NCI-H774 (cell line): ENCODE results near the gene UCKL1.
"Not testable (repeated sequence)": the region's sequence is repeated elsewhere in the genome, so short reads cannot be mapped to it uniquely, and the experiment has no call there.

Source experiments
- DNase-seq: peaks from one replicate; lab custom pipeline; 2025; lab: John Stamatoyannopoulos, UW

UCKL1 gene

GRCh38 chr20:63942969-63943807, 13.0 kb downstream of the UCKL1 start:
- no peak for DNase-seq

DNA sequence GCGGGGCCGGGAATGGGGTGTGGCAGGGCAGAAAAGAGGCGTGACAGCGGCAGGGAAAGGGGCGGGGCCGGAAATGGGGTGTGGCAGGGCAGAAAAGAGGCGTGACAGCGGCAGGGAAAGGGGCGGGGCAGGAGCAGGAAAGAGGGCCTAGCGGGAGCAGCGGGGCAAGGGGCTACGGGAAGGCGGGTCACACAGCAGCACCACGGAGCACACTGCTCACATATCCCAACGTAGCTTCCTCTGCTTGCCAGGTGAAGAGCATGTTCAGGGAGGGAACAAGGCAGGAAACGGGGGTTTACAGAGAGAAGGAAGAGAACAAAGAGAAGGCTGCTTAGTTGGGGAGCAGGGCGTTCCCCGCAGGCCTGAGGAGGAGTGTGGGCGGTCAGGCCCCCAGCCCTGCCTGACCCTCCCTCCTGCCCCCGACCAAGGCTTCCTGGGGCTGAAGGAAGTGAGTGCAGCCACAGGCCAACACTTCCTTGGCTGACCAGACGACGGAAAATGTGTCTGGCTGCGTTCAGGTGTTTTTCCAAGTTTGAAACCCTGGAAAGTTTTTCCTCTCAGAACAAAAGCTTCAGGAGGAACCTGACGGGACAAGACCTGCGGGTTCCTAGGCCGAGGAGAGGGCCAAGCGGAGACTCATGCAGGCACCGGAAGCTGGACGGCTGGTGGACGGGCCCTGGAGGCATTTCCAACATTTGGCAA, 13.8 kb downstream of the UCKL1 start:
- DNase-seq = no peak

DNA sequence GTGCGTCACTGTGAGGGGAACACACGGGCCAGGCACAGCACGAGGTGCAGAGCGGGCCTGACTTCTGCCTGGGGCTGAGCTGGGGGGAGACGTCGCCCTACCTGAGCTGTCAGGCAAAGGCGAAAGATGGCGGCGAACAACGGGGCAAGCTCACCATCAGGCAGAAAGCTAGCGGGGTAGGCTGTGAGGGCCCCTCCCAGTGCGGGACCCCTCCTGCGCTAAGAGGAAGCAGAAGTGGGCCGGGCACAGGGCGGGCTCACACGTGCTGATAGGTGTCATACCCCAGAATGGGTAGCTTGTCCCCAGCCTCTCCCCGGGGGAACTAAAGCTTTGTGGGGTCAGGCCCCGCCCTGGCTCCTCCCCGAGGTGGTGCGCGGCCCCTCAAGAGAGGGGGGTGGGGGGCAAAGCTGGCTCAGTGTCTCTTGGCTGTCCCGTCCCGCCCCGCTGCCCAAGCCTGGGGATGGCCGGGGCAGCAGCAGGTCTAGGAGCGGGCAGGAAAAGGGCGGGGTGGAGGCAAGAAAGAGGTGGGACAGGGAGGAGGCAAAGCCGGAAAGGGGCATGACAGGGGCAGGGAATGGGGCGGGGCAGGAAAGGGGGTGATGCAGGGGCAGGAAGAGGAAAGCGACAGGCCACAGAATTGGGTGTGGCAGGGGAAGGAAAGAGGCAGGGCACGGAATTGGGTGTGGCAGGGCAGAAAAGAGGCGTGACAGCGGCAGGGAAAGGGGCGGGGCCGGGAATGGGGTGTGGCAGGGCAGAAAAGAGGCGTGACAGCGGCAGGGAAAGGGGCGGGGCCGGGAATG, 14.7 kb downstream of the UCKL1 start:
- DNase-seq = no peak

- no peak for DNase-seq
Observed at GRCh38 chr20:63940472-63941266, 15.5 kb downstream of the UCKL1 start.

DNA sequence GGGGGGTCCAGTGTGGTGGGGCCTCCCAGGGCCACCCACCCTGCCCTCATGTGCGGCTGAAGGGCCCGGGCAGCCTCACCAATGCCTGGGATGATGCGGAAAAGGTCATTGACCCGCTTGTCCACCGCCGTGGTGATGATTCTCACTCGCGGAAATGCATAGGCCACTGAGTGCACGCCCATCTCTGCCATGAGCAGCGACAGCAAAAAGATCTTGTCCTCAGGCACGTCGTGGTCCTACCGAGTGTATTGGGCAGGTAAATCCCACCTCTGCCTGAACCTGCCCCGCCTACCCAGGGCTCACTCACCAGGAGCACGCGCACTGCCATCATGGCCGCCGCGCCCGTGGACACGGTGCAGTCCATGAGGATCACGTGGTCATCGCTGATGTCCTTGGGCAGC, 16.1 kb downstream of the UCKL1 start:
- no peak for DNase-seq

DNA sequence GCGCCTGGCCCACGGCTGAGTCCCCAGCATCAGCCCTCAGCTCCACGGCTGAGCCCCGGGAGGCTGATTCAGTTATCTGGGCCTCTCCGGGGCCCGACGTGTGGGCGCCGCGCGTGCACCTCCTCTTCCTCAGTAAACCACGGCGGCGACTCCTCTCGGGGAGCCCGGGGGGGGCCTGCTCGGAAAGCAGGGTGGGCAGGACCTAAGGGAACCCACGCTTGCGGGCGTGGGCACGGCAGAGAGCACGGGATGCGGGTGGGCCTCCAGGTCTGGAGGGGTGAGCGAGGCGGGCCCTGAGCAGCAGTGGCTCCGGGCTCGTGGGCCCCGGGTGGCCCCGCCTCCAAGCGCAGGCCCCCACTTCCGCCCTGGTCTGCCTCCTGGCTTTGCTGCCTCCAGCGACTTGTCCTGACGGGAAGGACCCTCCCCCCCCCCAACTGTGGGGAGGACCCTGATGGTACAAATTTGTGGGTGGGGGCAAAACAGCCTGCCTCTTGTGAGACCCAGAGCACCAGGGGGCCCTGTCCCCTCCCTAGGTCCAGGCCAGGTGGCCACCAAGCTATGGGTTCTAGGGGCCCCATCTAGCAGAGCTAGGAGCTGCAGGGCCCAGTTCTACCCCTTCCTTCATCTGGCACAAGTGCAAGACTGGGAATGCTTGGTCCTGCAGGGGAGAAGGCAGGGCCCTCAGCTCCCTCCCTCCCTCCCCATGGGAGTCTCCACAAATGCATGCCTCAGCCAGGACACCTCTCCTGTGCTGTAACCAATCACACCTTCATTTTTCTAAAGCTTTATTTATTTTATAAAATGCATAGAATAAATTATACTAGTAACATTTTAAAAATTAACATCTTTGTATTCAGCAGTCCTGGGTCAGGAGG, 16.9 kb downstream of the UCKL1 start:
- no peak for DNase-seq

GRCh38 chr20:63937596-63937995, 18.6 kb downstream of the UCKL1 start:
- no peak for DNase-seq

- DNase-seq = no peak
Observed at GRCh38 chr20:63935447-63935846, 20.8 kb downstream of the UCKL1 start.

DNA sequence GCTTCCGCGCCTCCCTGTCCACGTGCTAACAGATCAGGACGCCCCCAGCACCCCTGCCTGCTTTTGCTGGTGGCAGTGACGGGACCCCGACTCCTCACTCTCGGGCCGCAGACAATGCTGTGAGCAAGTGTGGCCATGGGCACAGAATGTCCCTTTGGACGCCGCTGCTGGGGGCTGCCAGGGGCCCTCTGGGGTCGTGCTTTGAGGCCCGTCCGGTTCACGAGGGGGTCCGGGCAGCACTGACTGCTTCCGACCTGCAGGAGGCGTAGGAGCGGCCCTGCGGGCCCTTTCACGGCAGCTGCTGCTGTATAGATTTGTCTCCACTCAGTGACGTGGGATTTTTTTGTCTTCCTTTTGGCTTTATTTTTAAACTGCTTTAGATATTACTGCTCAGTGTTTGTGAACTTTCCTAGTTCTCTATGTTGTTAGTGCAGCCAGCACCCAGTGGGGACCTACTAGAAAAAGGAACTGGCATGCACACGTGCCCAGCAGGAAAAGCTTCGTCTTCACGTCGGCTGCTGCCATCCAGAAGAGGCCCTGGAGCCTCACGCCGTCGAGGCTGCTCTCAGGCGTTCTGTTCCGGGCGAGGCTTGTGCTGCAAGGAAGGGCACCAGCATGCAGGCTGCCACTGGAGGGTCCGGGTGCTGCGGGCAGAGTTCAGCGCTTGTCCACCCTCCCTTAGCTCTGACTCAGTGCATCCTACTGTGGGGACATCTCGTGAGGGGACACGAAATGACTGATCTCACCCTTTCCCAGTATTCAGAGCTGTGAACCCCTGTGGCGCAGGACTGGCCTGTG, 21.7 kb downstream of the UCKL1 start:
- no peak for DNase-seq

DNA sequence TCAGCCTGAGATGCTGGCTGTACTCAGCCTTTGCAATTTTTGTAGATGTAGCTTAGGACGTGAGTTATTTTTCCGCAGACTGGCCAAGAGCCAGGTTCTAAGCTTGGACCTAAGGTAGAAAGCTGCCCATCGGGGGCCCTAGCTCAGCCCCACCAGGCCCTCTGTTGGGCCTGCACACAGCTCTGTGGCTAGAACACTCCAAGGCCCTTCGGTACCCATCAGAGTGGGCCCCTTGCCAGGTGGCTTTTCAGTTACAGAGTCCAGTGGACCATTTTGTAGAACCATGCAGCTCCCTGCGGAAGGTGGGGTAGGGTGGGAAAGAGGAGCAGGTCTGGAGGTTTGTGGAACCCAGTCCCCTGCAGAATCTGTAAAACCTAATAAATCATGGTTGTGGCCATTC, 22.6 kb downstream of the UCKL1 start:
- no peak for DNase-seq

- no peak for DNase-seq
Observed at GRCh38 chr20:63932606-63933160, 23.5 kb downstream of the UCKL1 start.

DNA sequence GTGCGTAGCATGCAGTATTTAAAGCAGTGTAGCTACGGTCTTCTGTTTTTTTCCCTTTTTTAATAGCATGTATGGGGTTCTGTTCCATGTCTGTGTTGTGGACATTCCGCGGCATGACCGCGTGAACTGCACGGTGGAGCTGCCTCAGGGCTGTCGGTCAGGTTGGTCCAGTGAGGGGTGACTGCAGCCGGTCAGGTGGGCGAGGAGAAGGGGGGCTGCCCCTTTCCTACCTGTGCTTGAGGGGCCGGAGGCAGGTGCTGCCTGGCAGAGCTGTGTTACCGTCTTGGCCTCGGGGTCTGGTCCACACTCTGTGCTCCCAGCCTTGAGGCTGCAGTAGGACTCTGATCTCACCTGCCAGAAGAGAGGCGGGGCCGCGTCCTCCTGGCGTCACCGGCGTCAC, 24.5 kb downstream of the UCKL1 start:
- no peak for DNase-seq

DNA sequence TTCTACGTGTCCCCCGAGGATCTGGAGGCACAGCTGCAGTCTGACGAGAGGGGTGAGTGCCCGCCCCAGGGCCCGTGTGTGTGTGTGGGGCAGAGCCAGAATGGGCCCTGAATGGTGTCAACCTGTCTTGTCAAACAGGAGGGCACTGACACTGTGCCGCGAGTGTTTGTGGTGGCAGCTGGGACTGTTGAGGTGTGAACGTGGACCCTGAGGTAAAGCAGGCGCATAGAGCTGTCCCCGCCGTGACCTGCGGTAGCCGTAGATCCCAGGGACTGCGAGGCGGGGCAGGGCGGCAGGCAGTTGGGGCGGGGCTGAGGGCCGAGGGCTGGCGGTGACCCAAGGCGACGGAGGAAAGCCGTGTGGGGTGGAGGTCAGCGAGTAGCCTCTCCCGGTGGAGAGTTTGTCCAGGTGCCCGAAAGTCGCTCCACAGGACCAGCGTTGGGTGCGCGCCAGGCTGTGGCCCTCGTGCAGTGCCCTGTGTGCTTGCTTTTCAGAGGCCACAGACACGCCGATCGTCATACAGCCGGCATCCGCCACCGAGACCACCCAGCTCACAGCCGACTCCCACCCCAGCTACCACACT, 25.2 kb downstream of the UCKL1 start:
- DNase-seq = no peak

GRCh38 chr20:63929473-63929883, 26.7 kb downstream of the UCKL1 start:
- DNase-seq = not testable (repeated sequence)

GRCh38 chr20:63929071-63929470, 27.1 kb downstream of the UCKL1 start:
- DNase-seq = no peak

DNA sequence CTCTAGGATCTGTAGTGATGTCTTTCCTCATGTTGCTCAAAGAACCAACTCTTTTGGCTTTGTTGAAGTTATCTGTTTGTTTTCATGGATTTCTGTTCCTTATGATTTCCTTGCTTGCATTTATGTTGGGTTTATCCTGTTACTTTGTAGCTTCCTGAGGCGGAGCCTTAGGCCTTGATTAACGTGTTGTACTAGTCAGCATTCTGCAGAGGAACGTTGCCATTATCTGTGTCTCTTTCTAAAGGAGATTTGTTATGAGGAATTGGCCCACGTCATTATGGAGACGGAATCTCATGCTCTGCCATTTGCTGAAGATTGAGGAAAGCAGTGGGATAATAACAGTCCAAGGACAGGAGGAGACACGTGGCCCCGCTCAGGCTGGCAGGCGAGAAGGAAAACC, 29.9 kb downstream of the UCKL1 start:
- DNase-seq = no peak

GRCh38 chr20:63924241-63924640, 32.0 kb downstream of the UCKL1 start:
- no peak for DNase-seq

- DNase-seq = no peak
Observed at GRCh38 chr20:63923651-63924050, 32.6 kb downstream of the UCKL1 start.

- DNase-seq = no peak
Observed at GRCh38 chr20:63920226-63920625, 36.0 kb downstream of the UCKL1 start.
